NK-92 (cell line): ENCODE data around the gene AKAP8L.
"Not testable (repeated sequence)": the region's sequence is repeated elsewhere in the genome, so short reads cannot be mapped to it uniquely, and the experiment has no call there.

ENCODE experiments used
- DNase-seq: peaks from one replicate; lab custom pipeline; 2025; ENCODE audit not compliant: unreplicated experiment; lab: John Stamatoyannopoulos, UW

The AKAP8L gene

DNA sequence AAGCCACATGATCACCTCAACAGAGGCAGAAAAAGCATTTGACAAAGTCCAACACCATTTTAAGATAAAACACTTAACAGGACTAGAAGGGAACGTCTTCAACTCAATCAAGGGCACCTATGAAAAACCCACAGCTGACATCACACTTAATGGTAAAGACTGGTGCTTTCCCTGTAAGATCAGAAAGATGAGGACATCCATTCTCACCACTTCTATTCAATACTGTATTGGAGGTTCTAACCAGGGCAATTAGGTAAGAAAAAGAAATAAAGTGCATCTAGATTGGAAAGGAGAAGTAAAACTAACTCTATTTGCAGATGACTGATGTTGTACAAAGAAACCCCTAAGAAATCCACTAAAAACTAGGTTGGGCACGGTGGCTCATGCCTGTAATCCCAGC is 28.0 kb downstream of the AKAP8L start:
- DNase-seq = no peak

- DNase-seq = no peak
Measured at GRCh38 chr19:15381864-15382263, 36.9 kb downstream of the AKAP8L start.

DNA sequence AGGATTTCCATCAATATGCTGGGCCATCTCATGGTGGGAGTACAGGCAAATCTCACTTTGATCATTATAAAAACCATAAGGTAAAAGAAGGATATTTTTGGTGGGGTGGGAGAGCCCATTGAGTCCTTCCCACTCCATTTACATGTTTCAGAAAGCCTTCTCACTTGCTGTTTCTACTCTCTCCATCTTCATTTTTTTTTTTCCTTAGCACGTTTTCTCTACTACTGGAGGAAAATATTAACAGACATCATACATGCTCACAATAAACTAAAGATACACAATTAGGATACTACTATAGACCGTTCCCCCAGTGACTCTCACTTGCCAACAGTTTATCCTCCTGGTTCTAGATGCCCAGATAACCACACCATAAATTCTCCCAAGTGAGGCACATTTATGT is 37.4 kb downstream of the AKAP8L start:
- DNase-seq = no peak

DNA sequence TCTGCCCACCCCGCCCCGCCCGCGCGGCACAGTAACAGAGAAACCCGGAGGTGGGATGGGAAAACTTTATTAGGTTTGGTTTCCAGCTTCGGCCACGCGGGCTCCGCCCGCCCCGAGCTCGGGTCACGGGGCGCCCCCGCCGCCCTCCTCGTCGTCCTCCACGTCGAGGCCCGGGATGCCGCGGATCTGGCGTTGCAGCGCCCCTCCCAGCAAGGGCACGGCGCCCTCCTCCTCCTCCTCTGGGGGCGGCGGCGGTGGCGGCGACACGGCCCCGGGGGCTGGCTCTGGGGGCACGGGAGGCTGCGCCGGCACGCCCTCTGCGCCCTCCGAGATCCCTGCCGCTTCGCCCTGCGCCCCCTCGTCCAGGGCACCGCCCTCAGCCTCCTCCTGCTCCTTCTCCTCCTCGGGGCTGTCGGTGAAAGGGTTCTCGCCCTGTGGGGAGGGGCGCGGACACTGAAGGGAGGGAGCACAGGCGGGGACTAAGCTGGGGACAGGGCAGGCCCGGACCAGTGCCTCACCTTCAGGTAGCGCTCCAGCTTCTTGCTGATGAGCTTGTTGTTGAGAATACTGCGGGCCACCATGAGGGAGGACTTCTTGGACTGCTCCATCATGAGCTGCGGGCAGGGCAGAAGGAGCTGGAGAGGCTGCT is 38.7 kb downstream of the AKAP8L start:
- no peak for DNase-seq

DNA sequence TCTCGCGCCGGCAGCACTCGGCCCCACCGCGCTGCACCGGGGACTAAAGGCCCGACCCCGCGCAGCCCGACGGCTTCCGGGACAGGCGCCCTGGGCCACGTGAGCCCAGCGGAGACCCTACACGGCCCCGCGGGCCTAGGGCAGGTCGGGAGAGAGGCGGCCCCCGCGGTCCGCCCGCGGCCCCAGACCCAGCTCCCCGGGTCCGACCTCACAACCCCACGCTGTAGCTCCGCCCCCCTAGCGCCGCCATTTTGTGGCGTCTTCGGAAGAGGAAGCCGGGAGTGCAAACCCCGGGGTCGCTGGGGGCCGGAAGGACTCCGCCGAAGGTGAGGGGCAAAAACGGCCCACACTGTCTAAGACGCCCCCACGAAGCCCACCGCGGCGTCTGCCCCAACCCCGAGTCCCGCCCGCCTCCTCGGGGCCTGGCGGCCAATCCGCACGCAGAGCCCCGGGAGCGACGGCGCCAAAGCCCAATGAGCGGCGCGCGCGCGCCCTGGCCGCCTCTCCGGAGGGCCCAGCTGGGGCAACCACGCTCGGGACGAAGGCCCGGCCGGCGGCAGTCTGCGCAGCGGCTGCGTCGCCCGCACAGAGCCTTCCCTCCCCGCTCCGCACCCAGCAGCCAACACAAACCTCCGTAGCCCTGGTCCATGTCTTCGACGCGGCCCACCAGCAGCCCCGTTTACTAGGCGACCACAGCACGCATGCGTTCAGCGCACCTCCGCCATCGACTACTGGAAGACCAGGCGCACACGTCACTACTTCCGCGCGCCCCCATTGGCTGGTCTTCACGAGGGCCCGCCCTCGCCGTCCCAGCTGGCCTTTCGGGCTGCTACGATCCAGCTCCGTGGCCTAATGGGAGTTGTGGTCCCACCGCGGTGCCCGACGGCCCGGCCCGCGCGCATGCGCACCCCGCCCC is 39.4 kb downstream of the AKAP8L start, which contains the start of gene AKAP8:
TSS of gene AKAP8 (minus strand) at position 705 of the 916 bp plus-strand sequence. CDS start at position 649, 56 bp downstream.
- DNase-seq = peak; percentile 92

GRCh38 chr19:15378534-15379082 is 40.2 kb downstream of the AKAP8L start:
- no peak for DNase-seq

GRCh38 chr19:15374796-15375440 is 43.9 kb downstream of the AKAP8L start:
- DNase-seq = no peak

DNA sequence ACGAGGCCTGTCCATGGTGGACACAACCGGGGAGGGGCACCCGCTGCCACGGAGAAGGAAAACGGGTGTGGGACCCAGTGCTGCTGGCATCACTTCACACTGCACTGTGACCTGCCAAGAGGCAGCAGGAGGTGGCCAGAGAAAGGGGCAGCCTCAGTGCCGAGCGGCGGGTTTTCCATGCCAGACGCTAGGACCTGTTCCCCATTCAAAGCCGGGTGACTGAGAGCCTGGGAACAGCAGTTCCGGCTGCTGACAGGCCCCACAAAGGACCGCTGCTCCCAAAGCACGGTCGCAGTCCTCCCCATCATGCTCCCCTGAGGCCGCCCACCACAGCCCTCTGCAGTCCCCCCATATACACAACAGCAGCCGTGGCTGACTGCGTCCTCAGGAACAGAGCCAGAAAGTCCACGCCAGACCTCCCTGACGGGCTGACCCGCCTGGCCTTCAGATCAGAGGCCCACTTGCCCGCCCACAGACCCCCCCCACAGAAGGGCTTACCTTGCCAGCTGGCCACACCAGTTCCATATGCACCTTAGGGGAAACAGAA is 44.6 kb downstream of the AKAP8L start:
- DNase-seq = no peak

DNA sequence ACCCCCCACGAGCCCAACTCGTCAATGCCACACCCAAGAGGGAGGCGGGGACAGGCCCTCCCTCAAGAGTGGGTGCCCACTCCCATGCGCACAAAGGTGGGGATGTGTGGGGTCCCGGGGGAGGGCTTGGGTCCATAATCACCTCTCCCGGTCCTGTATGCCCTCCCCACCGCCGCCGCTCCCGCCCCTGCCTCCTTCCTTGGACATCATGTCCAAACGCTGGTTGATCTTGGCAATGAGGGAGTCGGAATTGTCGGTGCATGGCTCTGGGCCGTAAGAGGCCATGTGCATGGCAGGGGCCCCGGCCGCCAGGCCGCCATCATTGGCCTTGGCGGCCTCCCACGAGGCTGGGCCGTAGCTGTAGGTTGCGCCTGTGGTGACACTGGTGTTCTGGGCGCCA is 45.1 kb downstream of the AKAP8L start:
- DNase-seq = no peak

DNA sequence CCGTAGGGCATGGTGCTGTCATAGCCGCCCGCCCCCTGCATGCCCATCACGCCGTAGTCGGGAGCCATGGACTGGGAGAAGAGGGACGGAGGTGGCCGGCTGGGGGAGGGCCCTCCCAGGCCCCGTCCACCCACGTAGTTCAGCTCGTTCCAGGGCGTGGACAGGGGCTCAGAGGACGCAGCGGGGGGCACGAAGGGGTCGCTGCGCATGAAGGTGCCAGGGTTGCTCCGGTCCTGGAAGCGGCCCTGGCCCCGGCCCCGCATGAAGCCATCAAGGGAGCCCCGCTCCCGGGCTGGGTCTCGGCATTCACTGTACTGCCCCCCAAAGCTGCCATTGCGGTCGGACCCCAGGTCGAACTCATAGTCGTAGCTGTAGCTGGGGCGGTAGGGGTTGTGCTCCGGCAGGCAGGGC is 45.9 kb downstream of the AKAP8L start:
- no peak for DNase-seq

- no peak for DNase-seq
Measured at GRCh38 chr19:15372470-15372869, 46.3 kb downstream of the AKAP8L start.

DNA sequence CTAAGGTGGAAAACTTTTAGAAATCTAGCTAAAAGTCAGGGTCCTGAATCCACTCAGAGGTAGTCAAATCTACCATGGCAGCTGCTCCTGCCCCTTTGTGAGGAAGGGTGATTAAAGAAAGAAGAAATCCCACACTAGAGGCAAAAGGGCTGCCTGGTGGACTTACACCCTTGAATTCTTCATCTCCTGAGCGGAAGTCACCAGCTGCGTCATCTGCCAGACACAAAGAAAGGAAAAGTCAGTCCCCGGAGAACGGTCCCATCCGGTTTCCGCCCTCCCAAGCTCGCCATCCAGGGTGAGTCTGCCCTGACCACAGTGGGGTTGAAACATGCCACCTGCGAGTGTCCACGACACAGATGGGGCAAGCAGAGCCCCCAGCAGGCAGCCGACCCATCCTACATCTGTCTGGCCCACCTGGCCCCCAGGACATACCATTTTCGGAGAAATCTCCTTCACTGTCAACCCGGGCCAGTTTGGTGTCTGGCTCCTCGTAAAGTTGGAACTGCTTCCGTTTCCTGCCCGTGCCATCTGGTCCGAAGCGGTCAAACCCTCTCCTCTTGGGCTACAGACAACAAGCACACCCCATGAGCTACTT is 46.9 kb downstream of the AKAP8L start:
- no peak for DNase-seq

GRCh38 chr19:15371119-15371518 is 47.7 kb downstream of the AKAP8L start:
- DNase-seq = no peak

DNA sequence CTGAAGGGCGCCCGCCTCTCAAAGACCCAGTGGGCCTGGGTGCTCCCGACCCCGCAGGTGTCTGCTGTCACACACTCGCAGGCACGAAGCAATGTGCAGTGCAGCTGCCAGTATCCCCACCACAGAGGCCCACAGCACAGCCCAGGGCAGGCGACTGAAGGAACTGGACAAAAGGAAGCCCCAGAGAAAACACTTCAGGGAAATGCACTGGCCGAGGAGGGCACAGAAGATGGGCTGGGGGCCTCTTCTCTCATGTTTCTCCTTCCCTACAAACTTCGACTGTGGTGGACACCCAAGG is 49.2 kb downstream of the AKAP8L start:
- no peak for DNase-seq

DNA sequence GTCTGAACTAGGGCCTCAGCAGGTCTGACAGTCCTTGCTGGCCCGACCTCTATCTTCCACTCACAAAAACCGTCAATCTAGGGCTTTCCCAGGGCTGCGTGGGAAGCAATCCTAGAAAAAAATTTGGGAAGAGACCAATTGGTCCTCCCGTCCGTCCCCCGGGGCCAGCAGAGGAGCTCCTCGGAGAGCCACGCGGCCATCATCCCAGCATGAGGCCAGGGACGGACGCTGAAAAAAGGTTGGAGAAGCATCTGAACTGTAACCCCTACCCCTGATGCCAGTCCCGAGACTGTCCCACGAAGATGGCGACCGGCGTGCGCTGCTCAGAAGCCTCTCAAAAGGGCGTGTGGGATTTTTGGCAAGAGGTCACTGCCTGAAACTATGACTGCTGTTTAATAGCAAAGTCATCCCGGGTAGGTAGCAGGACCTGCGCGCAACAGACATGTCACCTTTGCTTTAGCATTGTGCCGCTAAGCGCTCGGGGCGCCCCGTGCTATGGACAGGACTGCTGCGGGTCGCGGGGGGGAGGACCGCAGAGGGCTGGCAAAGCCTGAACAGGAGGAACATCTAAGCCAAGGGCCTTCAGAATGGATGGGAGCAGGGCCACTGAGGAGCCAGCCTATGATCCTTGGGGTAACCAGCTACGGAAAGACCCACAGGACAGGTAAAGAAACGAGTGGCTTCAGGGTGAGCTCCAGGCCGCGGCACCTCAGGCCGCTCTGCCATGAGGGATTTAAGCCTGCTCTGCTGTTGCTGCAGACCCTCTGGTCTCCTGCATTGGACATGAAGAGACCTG is 49.8 kb downstream of the AKAP8L start:
- DNase-seq = no peak

GRCh38 chr19:15368051-15368632 is 50.6 kb downstream of the AKAP8L start:
- no peak for DNase-seq

DNA sequence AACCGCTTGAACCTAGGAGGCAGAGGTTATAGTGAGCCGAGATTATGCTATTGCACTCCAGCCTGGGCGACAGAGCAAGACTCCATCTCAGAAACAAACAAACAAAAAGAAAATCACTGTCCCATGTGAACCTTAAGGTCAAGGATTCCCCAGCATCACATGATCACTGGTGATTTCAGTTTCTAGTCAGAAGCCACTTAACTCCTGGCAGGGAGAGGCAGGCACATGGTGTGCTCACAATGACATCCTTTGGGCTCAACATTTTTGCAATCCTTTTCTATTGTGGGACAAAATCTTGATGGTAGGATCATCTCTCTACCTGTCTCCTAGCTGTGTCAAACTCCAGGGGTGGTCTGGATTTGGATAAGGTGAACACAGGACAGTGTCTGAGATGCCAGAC is 51.3 kb downstream of the AKAP8L start:
- DNase-seq = no peak

DNA sequence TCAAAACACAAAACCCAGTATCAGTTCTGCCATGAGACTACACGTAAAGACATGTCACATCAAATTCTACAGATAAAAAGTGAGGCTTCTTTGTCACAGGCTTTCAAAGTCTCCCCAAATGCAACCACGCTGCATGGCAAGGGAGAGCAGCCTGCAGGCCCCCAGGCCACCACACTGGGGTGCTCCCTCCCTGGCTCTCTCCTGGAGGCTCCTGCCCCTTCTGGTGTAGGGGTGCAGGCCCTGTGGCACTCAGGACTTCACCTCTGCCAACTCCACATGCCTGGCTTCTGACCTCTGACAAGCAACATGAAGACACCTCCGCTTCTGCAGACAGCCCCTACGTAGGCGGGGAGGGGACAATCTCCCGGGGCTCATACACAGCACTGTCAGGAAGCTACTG is 53.5 kb downstream of the AKAP8L start:
- no peak for DNase-seq

GRCh38 chr19:15363791-15364190 is 55.0 kb downstream of the AKAP8L start:
- not testable (repeated sequence) for DNase-seq

DNA sequence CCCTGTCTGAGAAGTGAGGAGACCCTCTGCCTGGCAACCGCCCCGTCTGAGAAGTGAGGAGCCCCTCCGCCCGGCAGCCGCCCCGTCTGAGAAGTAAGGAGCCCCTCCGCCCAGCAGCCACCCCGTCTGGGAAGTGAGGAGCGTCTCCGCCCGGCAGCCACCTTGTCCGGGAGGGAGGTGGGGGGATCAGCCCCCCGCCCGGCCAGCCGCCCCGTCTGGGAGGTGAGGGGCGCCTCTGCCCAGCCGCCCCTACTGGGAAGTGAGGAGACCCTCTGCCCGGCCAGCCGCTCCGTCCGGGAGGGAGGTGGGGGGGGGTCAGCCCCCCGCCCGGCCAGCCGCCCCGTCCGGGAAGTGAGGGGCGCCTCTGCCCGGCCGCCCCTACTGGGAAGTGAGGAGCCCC is 55.7 kb downstream of the AKAP8L start:
- not testable (repeated sequence) for DNase-seq
